ENCODE results near the gene FOSL2.
A peak's percentile ranks its signal among the peaks of the same experiment; 100 is the strongest.

The FOSL2 gene
- total RNA-seq = 255 to 592 (median 476) reads per million in 3 donors

DNA sequence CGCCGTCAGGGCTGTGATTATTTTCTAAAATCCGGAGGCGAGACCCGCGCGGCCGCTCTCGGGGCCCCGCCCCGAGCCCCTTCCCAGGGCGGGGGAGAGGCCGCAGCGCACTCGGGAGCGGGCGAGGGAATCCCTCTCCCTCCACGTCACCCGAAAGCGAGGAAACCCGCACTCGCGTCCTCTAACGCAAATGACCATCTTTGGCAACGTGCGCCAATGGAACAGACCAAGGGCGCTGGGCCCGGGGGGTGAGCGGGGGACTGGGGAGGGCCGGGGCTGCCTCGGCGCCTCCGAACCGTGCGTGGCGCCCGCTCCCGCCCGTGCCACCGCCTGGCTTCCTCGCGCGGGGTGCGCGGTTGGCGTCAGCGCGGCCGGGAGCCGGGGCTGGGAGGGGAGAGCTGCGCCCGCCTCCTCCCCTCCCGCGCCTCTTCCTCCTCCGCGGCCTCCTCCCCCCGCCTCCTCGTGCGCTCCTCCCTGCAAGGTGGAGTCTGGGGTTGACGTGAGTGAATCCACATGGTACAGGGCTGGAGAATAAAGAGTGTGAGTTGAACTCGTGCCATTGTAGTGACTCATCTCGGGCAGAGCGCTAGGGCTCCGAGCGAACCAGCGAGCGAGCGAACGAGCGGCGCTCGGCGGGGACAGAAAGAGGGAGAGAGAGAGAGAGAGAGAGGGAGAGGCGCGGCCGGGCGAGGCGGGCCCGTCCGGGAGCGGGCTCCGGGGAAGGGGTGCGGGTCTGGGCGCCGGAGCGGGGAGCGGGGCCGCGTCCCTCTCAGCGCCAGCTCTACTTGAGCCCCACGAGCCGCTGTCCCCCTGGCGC, at the start of gene FOSL2:
Gene FOSL2, plus strand, starts transcription at position 562 of the 817 bp plus-strand sequence. CDS start 863 bp downstream, outside the sequence.
- no peaks in the 10 kb centered on the region for H3K9me3 ChIP-seq (ENCODE audit: control insufficient read depth, low read length)
- H3K27me3 ChIP-seq (replicated peaks; ENCODE audit: control insufficient read depth, insufficient read depth, low read length, poor library complexity, severe bottlenecking) = no peaks in the 10 kb centered on the region
- peak within 1 kb of the TSS; percentile 99 for H3K4me3 ChIP-seq (ENCODE audit: insufficient read depth, low read depth, low read length, poor library complexity, severe bottlenecking)
- peak within 1 kb of the TSS; percentile 88 for H3K27ac ChIP-seq (ENCODE audit: insufficient read depth, low read length, poor library complexity, severe bottlenecking)
- peak; percentile 92 to 95 (median 92) for DNase-seq
- H3K4me1 ChIP-seq (ENCODE audit: control insufficient read depth, insufficient read depth, low read length, poor library complexity, severe bottlenecking) = peaks cover 36% of the 10 kb centered on the region
- H3K36me3 ChIP-seq (ENCODE audit: control insufficient read depth, insufficient read depth, low read length) = no peaks in the 10 kb centered on the region

- Histone ChIP-seq H3K27ac (ENCODE audit: insufficient read depth, low read length, poor library complexity, severe bottlenecking) (no peak overlapping the region), H3K27me3 (replicated peaks; ENCODE audit: control insufficient read depth, insufficient read depth, low read length, poor library complexity, severe bottlenecking) (no peaks in the 10 kb centered on the region), H3K36me3 (ENCODE audit: control insufficient read depth, insufficient read depth, low read length) (no peaks in the 10 kb centered on the region), H3K9me3 (ENCODE audit: control insufficient read depth, low read length) (no peaks in the 10 kb centered on the region), H3K4me1 (ENCODE audit: control insufficient read depth, insufficient read depth, low read length, poor library complexity, severe bottlenecking) (peaks cover 16% of the 10 kb centered on the region), H3K4me3 (ENCODE audit: insufficient read depth, low read depth, low read length, poor library complexity, severe bottlenecking) (no peak overlapping the region)
- DNase-seq = no peak
Observed at GRCh38 chr2:28343184-28343942, 49.3 kb upstream of the FOSL2 start.

- Histone ChIP-seq H3K4me1 (ENCODE audit: control insufficient read depth, insufficient read depth, low read length, poor library complexity, severe bottlenecking) (peaks cover 23% of the 10 kb centered on the region), H3K4me3 (ENCODE audit: insufficient read depth, low read depth, low read length, poor library complexity, severe bottlenecking) (no peak overlapping the region), H3K9me3 (ENCODE audit: control insufficient read depth, low read length) (no peaks in the 10 kb centered on the region), H3K27ac (ENCODE audit: insufficient read depth, low read length, poor library complexity, severe bottlenecking) (no peak overlapping the region), H3K36me3 (ENCODE audit: control insufficient read depth, insufficient read depth, low read length) (no peaks in the 10 kb centered on the region), H3K27me3 (replicated peaks; ENCODE audit: control insufficient read depth, insufficient read depth, low read length, poor library complexity, severe bottlenecking) (no peaks in the 10 kb centered on the region)
- no peak for DNase-seq
Observed at GRCh38 chr2:28343971-28344715, 48.5 kb upstream of the FOSL2 start.

GRCh38 chr2:28344756-28345373, 47.8 kb upstream of the FOSL2 start:
- Histone ChIP-seq H3K4me1 (ENCODE audit: control insufficient read depth, insufficient read depth, low read length, poor library complexity, severe bottlenecking) (peaks cover 28% of the 10 kb centered on the region), H3K4me3 (ENCODE audit: insufficient read depth, low read depth, low read length, poor library complexity, severe bottlenecking) (no peak overlapping the region), H3K36me3 (ENCODE audit: control insufficient read depth, insufficient read depth, low read length) (no peaks in the 10 kb centered on the region), H3K9me3 (ENCODE audit: control insufficient read depth, low read length) (no peaks in the 10 kb centered on the region), H3K27me3 (replicated peaks; ENCODE audit: control insufficient read depth, insufficient read depth, low read length, poor library complexity, severe bottlenecking) (no peaks in the 10 kb centered on the region), H3K27ac (ENCODE audit: insufficient read depth, low read length, poor library complexity, severe bottlenecking) (no peak overlapping the region)
- no peak for DNase-seq

DNA sequence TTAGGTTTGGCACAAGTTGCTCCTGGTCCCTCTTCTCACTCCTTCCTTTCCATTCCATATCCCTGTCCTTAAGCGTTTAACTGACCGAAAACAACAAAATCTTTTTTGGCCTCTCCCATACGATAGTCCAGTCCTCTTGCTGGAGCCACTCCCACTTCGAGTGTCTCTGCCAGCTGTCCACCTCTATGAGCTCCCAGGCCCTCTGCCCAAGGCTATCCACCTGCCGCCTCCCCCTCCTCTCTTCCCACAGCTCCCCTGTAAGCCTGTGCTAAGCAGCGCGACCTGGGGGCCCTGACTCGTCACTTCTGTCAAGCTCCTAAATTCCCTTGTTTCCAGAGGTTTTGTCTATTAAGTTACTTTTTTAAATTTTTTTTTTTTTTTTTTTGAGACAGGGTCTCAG, 47.0 kb upstream of the FOSL2 start:
- H3K27me3 ChIP-seq (replicated peaks; ENCODE audit: control insufficient read depth, insufficient read depth, low read length, poor library complexity, severe bottlenecking) = no peaks in the 10 kb centered on the region
- no peaks in the 10 kb centered on the region for H3K36me3 ChIP-seq (ENCODE audit: control insufficient read depth, insufficient read depth, low read length)
- DNase-seq = no peak
- H3K27ac ChIP-seq (ENCODE audit: insufficient read depth, low read length, poor library complexity, severe bottlenecking) = no peak overlapping the region
- H3K9me3 ChIP-seq (ENCODE audit: control insufficient read depth, low read length) = no peaks in the 10 kb centered on the region
- peaks cover 28% of the 10 kb centered on the region for H3K4me1 ChIP-seq (ENCODE audit: control insufficient read depth, insufficient read depth, low read length, poor library complexity, severe bottlenecking)
- H3K4me3 ChIP-seq (ENCODE audit: insufficient read depth, low read depth, low read length, poor library complexity, severe bottlenecking) = no peak overlapping the region

DNA sequence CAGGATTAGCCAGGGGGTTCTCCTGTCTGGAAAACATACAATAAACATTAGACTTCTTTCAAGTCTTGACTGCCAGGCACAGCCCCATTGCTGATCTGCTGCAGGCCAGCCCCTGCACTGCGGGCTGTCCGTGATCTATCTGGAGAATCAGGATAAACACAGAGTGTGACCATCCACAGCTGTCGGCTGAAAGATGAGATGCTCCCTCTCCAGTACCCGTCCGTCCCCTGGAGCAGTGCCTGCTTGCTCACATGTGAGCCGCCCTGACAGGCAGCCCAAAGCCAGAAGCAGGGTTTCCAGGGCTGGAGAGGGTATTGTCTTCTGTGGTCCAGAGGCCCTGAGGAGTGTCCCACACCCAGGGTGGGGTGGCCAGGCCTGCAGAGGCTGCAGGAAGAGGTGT, 46.1 kb upstream of the FOSL2 start:
- Histone ChIP-seq H3K4me1 (ENCODE audit: control insufficient read depth, insufficient read depth, low read length, poor library complexity, severe bottlenecking) (peaks cover 28% of the 10 kb centered on the region), H3K36me3 (ENCODE audit: control insufficient read depth, insufficient read depth, low read length) (no peaks in the 10 kb centered on the region), H3K9me3 (ENCODE audit: control insufficient read depth, low read length) (no peaks in the 10 kb centered on the region), H3K4me3 (ENCODE audit: insufficient read depth, low read depth, low read length, poor library complexity, severe bottlenecking) (no peak overlapping the region), H3K27me3 (replicated peaks; ENCODE audit: control insufficient read depth, insufficient read depth, low read length, poor library complexity, severe bottlenecking) (no peaks in the 10 kb centered on the region), H3K27ac (ENCODE audit: insufficient read depth, low read length, poor library complexity, severe bottlenecking) (no peak overlapping the region)
- DNase-seq = no peak

DNA sequence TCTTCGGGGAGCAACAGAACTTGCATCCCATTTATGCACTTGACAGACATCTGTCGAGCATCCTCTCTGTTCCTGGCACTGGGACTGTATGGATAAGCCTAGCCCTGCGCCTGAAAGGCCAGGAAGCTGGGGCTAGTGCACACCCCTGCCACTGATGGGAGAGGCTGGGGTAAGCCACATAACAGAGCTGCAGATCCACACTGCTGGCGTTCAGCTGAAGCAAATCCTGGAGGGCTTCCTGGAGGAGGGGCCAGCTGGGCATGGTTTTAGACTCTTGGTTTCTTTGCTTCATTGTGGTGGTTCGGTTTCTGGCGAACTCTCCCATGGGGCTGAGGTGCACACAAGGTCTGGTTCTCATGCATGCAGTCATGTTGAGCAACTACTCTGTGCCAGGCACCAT, 45.5 kb upstream of the FOSL2 start:
- no peaks in the 10 kb centered on the region for H3K36me3 ChIP-seq (ENCODE audit: control insufficient read depth, insufficient read depth, low read length)
- no peak for DNase-seq
- no peak overlapping the region for H3K4me3 ChIP-seq (ENCODE audit: insufficient read depth, low read depth, low read length, poor library complexity, severe bottlenecking)
- H3K27me3 ChIP-seq (replicated peaks; ENCODE audit: control insufficient read depth, insufficient read depth, low read length, poor library complexity, severe bottlenecking) = no peaks in the 10 kb centered on the region
- H3K4me1 ChIP-seq (ENCODE audit: control insufficient read depth, insufficient read depth, low read length, poor library complexity, severe bottlenecking) = peaks cover 28% of the 10 kb centered on the region
- no peaks in the 10 kb centered on the region for H3K9me3 ChIP-seq (ENCODE audit: control insufficient read depth, low read length)
- H3K27ac ChIP-seq (ENCODE audit: insufficient read depth, low read length, poor library complexity, severe bottlenecking) = no peak overlapping the region

DNA sequence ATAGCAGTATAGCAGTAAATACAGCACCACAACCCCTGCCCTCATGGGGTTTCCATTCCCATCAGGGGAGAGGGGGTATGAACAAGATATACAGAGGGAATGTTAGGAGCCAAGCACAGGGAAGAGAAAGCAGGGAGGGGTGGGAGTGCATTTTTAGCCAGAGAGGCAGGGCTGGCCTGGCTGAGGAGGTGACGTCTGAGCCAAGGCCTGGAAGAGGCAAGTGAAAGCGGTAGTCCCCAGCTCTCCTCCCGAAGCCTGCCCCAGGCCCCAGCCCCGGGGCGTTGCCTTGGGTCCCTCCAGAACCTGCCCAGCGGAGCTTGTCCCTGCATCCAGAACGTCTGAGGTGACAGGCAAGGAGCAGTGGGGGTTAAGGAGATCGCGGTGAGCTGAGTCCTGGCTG, 45.1 kb upstream of the FOSL2 start:
- no peak for DNase-seq
- H3K4me3 ChIP-seq (ENCODE audit: insufficient read depth, low read depth, low read length, poor library complexity, severe bottlenecking) = no peak overlapping the region
- peaks cover 28% of the 10 kb centered on the region for H3K4me1 ChIP-seq (ENCODE audit: control insufficient read depth, insufficient read depth, low read length, poor library complexity, severe bottlenecking)
- no peak overlapping the region for H3K27ac ChIP-seq (ENCODE audit: insufficient read depth, low read length, poor library complexity, severe bottlenecking)
- no peaks in the 10 kb centered on the region for H3K36me3 ChIP-seq (ENCODE audit: control insufficient read depth, insufficient read depth, low read length)
- H3K9me3 ChIP-seq (ENCODE audit: control insufficient read depth, low read length) = no peaks in the 10 kb centered on the region
- no peaks in the 10 kb centered on the region for H3K27me3 ChIP-seq (replicated peaks; ENCODE audit: control insufficient read depth, insufficient read depth, low read length, poor library complexity, severe bottlenecking)

DNA sequence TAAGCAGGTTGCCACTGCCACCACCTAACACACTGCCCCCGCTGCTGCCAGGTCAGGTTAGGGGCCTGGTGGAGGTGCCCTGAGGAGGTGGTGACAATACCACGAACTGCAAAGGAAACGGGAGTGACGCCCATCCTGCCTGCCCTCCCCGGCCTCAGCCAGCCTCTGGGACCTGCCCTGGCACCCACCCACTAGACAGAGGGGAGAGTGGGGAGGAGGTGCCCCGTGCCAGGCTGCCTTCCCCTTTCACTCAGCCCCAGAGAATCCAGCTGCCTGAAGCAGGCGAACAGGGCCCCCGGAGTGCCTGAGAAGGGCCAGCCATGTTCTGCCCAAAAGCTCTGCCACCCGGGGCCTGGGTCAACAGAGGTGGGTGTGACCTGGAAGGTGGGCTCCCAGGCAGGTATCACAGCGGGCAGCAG, 44.5 kb upstream of the FOSL2 start:
- peaks cover 28% of the 10 kb centered on the region for H3K4me1 ChIP-seq (ENCODE audit: control insufficient read depth, insufficient read depth, low read length, poor library complexity, severe bottlenecking)
- H3K4me3 ChIP-seq (ENCODE audit: insufficient read depth, low read depth, low read length, poor library complexity, severe bottlenecking) = no peak overlapping the region
- peak; percentile 48 to 50 (median 49) for DNase-seq
- H3K27ac ChIP-seq (ENCODE audit: insufficient read depth, low read length, poor library complexity, severe bottlenecking) = no peak overlapping the region
- no peaks in the 10 kb centered on the region for H3K9me3 ChIP-seq (ENCODE audit: control insufficient read depth, low read length)
- H3K27me3 ChIP-seq (replicated peaks; ENCODE audit: control insufficient read depth, insufficient read depth, low read length, poor library complexity, severe bottlenecking) = no peaks in the 10 kb centered on the region
- H3K36me3 ChIP-seq (ENCODE audit: control insufficient read depth, insufficient read depth, low read length) = no peaks in the 10 kb centered on the region

Measured in effector memory CD4-positive, alpha-beta T cell (primary cell).